ENCODE data around the gene PHACTR1.
A peak's percentile ranks its signal among the peaks of the same experiment; 100 is the strongest.

Gene PHACTR1

GRCh38 chr6:13241364-13241763 is 524.8 kb downstream of the PHACTR1 start:
- Histone ChIP-seq H3K79me1 (replicated peaks; ENCODE audit: low read length, poor library complexity, severe bottlenecking) (no peaks in the 10 kb centered on the region), H2BK120ac (ENCODE audit: low read depth, low read length) (no peak overlapping the region), H3K4ac (ENCODE audit: low read depth in 1 of 2, low read length in 2 of 2) (no peak overlapping the region), H4K8ac (ENCODE audit: low read length) (no peak overlapping the region), H2AFZ (ENCODE audit: low read depth, low read length) (no peak overlapping the region), H2BK15ac (ENCODE audit: low read depth, poor library complexity, severe bottlenecking) (no peak overlapping the region), H3K27me3 (ENCODE audit: control insufficient read depth in 1 of 2, insufficient read depth in 1 of 2, low read length in 2 of 2) (no peaks in the 10 kb centered on the region), H3K4me3 (ENCODE audit: insufficient read depth in 1 of 2, low read depth in 1 of 2, low read length in 2 of 2) (no peak overlapping the region), H3K4me1 (ENCODE audit: control insufficient read depth, insufficient read depth, low read depth, low read length) (no peaks in the 10 kb centered on the region), H2BK12ac (ENCODE audit: low read length in 2 of 2) (no peak overlapping the region), H3K9ac (ENCODE audit: low read length) (no peak overlapping the region), H3K4me2 (ENCODE audit: low read length, poor library complexity, severe bottlenecking) (no peak overlapping the region), H2AK5ac (ENCODE audit: low read length, severe bottlenecking) (no peak overlapping the region), H3K14ac (ENCODE audit: low read length in 2 of 2) (no peak overlapping the region), H3K18ac (ENCODE audit: low read depth in 1 of 2, low read length in 2 of 2) (no peak overlapping the region), H2BK5ac (ENCODE audit: low read depth, low read length, poor library complexity, severe bottlenecking) (no peak overlapping the region), H3K23ac (ENCODE audit: low read length in 2 of 2) (no peak overlapping the region), H3K36me3 (ENCODE audit: control insufficient read depth in 1 of 2, insufficient read depth in 2 of 2, low read depth in 1 of 2, low read length in 2 of 2) (no peaks in the 10 kb centered on the region), H3K27ac (ENCODE audit: low read length, poor library complexity, severe bottlenecking) (no peak overlapping the region), H3K9me3 (ENCODE audit: control insufficient read depth, low read length) (no peaks in the 10 kb centered on the region), H4K91ac (ENCODE audit: low read length) (no peak overlapping the region)
- 100% methylated on average over 4 of the region's 5 CpGs for WGBS
- DNase-seq, result no peak

GRCh38 chr6:13242178-13242577 is 525.6 kb downstream of the PHACTR1 start:
- H3K9me3 ChIP-seq (ENCODE audit: control insufficient read depth, low read length), result no peaks in the 10 kb centered on the region
- no peaks in the 10 kb centered on the region for H3K79me1 ChIP-seq (replicated peaks; ENCODE audit: low read length, poor library complexity, severe bottlenecking)
- H3K23ac ChIP-seq (ENCODE audit: low read length in 2 of 2), result no peak overlapping the region
- H3K4ac ChIP-seq (ENCODE audit: low read depth in 1 of 2, low read length in 2 of 2), result no peak overlapping the region
- H2AFZ ChIP-seq (ENCODE audit: low read depth, low read length), result no peak overlapping the region
- DNase-seq, result no peak
- H4K8ac ChIP-seq (ENCODE audit: low read length), result no peak overlapping the region
- H2BK120ac ChIP-seq (ENCODE audit: low read depth, low read length), result no peak overlapping the region
- H2BK5ac ChIP-seq (ENCODE audit: low read depth, low read length, poor library complexity, severe bottlenecking), result no peak overlapping the region
- H2BK15ac ChIP-seq (ENCODE audit: low read depth, poor library complexity, severe bottlenecking), result no peak overlapping the region
- no peaks in the 10 kb centered on the region for H3K4me1 ChIP-seq (ENCODE audit: control insufficient read depth, insufficient read depth, low read depth, low read length)
- no peak overlapping the region for H4K91ac ChIP-seq (ENCODE audit: low read length)
- H2BK12ac ChIP-seq (ENCODE audit: low read length in 2 of 2), result peak overlapping the region in 1 of 2 experiments; percentile 72
- H3K14ac ChIP-seq (ENCODE audit: low read length in 2 of 2), result peak overlapping the region in 1 of 2 experiments; percentile 79
- no peak overlapping the region for H3K4me2 ChIP-seq (ENCODE audit: low read length, poor library complexity, severe bottlenecking)
- H3K18ac ChIP-seq (ENCODE audit: low read depth in 1 of 2, low read length in 2 of 2), result no peak overlapping the region
- H3K27ac ChIP-seq (ENCODE audit: low read length, poor library complexity, severe bottlenecking), result no peak overlapping the region
- WGBS, result 100% methylated on average over 2 of the region's 3 CpGs
- H3K9ac ChIP-seq (ENCODE audit: low read length), result no peak overlapping the region
- H3K36me3 ChIP-seq (ENCODE audit: control insufficient read depth in 1 of 2, insufficient read depth in 2 of 2, low read depth in 1 of 2, low read length in 2 of 2), result no peaks in the 10 kb centered on the region
- no peaks in the 10 kb centered on the region for H3K27me3 ChIP-seq (ENCODE audit: control insufficient read depth in 1 of 2, insufficient read depth in 1 of 2, low read length in 2 of 2)
- no peak overlapping the region for H3K4me3 ChIP-seq (ENCODE audit: insufficient read depth in 1 of 2, low read depth in 1 of 2, low read length in 2 of 2)
- H2AK5ac ChIP-seq (ENCODE audit: low read length, severe bottlenecking), result no peak overlapping the region

DNA sequence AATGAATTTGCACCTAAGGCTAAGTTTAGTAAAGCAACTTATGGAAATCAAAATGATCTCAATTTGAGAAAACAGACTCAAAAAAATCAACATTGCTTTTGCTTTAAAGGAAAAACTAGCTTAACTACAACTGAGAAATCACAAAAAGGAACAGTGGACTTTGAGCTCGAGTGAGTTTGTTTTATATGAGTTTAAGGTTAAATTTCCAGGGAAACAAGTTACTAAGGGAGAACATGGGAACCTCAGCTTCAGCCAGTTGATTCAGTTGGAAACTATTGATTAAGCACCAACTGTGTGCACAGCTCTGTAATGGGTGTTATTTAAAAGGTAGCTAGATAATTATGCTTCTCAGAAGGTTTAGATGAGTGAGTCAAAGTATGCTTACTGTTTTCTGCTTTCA is 526.0 kb downstream of the PHACTR1 start:
- Histone ChIP-seq H3K18ac (ENCODE audit: low read depth in 1 of 2, low read length in 2 of 2) (no peak overlapping the region), H3K4me1 (ENCODE audit: control insufficient read depth, insufficient read depth, low read depth, low read length) (no peaks in the 10 kb centered on the region), H3K27ac (ENCODE audit: low read length, poor library complexity, severe bottlenecking) (no peak overlapping the region), H3K9me3 (ENCODE audit: control insufficient read depth, low read length) (no peaks in the 10 kb centered on the region), H4K91ac (ENCODE audit: low read length) (no peak overlapping the region), H3K27me3 (ENCODE audit: control insufficient read depth in 1 of 2, insufficient read depth in 1 of 2, low read length in 2 of 2) (no peaks in the 10 kb centered on the region), H4K8ac (ENCODE audit: low read length) (no peak overlapping the region), H2BK120ac (ENCODE audit: low read depth, low read length) (no peak overlapping the region), H3K14ac (ENCODE audit: low read length in 2 of 2) (no peak overlapping the region), H3K4me3 (ENCODE audit: insufficient read depth in 1 of 2, low read depth in 1 of 2, low read length in 2 of 2) (no peak overlapping the region), H3K9ac (ENCODE audit: low read length) (no peak overlapping the region), H2BK5ac (ENCODE audit: low read depth, low read length, poor library complexity, severe bottlenecking) (no peak overlapping the region), H3K4ac (ENCODE audit: low read depth in 1 of 2, low read length in 2 of 2) (no peak overlapping the region), H3K79me1 (replicated peaks; ENCODE audit: low read length, poor library complexity, severe bottlenecking) (no peaks in the 10 kb centered on the region), H2BK15ac (ENCODE audit: low read depth, poor library complexity, severe bottlenecking) (no peak overlapping the region), H3K36me3 (ENCODE audit: control insufficient read depth in 1 of 2, insufficient read depth in 2 of 2, low read depth in 1 of 2, low read length in 2 of 2) (no peaks in the 10 kb centered on the region), H2BK12ac (ENCODE audit: low read length in 2 of 2) (no peak overlapping the region), H3K4me2 (ENCODE audit: low read length, poor library complexity, severe bottlenecking) (no peak overlapping the region), H2AK5ac (ENCODE audit: low read length, severe bottlenecking) (no peak overlapping the region), H2AFZ (ENCODE audit: low read depth, low read length) (no peak overlapping the region), H3K23ac (ENCODE audit: low read length in 2 of 2) (no peak overlapping the region)
- DNase-seq, result no peak
- WGBS, result 91% methylated on average over 1 of the region's 1 CpG

GRCh38 chr6:13243033-13243432 is 526.5 kb downstream of the PHACTR1 start:
- Histone ChIP-seq H3K23ac (ENCODE audit: low read length in 2 of 2) (no peak overlapping the region), H2AK5ac (ENCODE audit: low read length, severe bottlenecking) (no peak overlapping the region), H3K27me3 (ENCODE audit: control insufficient read depth in 1 of 2, insufficient read depth in 1 of 2, low read length in 2 of 2) (no peaks in the 10 kb centered on the region), H3K27ac (ENCODE audit: low read length, poor library complexity, severe bottlenecking) (no peak overlapping the region), H3K79me1 (replicated peaks; ENCODE audit: low read length, poor library complexity, severe bottlenecking) (no peaks in the 10 kb centered on the region), H2BK5ac (ENCODE audit: low read depth, low read length, poor library complexity, severe bottlenecking) (no peak overlapping the region), H2AFZ (ENCODE audit: low read depth, low read length) (no peak overlapping the region), H3K4me3 (ENCODE audit: insufficient read depth in 1 of 2, low read depth in 1 of 2, low read length in 2 of 2) (no peak overlapping the region), H3K4me1 (ENCODE audit: control insufficient read depth, insufficient read depth, low read depth, low read length) (no peaks in the 10 kb centered on the region), H3K9ac (ENCODE audit: low read length) (no peak overlapping the region), H4K91ac (ENCODE audit: low read length) (no peak overlapping the region), H3K9me3 (ENCODE audit: control insufficient read depth, low read length) (no peaks in the 10 kb centered on the region), H3K14ac (ENCODE audit: low read length in 2 of 2) (no peak overlapping the region), H3K36me3 (ENCODE audit: control insufficient read depth in 1 of 2, insufficient read depth in 2 of 2, low read depth in 1 of 2, low read length in 2 of 2) (no peaks in the 10 kb centered on the region), H4K8ac (ENCODE audit: low read length) (no peak overlapping the region), H2BK120ac (ENCODE audit: low read depth, low read length) (no peak overlapping the region), H3K4me2 (ENCODE audit: low read length, poor library complexity, severe bottlenecking) (no peak overlapping the region), H2BK15ac (ENCODE audit: low read depth, poor library complexity, severe bottlenecking) (no peak overlapping the region), H3K18ac (ENCODE audit: low read depth in 1 of 2, low read length in 2 of 2) (no peak overlapping the region), H2BK12ac (ENCODE audit: low read length in 2 of 2) (no peak overlapping the region), H3K4ac (ENCODE audit: low read depth in 1 of 2, low read length in 2 of 2) (no peak overlapping the region)
- peak; percentile 62 for DNase-seq
- WGBS, result 46% methylated on average over 1 of the region's 1 CpG

Data from mesenchymal stem cell (in vitro differentiated cells and primary cell).